Activated CD8-positive, alpha-beta memory T cell treated with anti-CD3 and anti-CD28 coated beads, Interleukin-2, amount 50 U/mL, for 24 hours (primary cell): Measurements from ENCODE around the gene TMEM270.

ENCODE experiments used
- DNase-seq: peaks from one replicate; pipeline ENCODE4 v3.0.0-alpha.2; 2020; ENCODE audit errors: extremely low read depth

Gene TMEM270

DNA sequence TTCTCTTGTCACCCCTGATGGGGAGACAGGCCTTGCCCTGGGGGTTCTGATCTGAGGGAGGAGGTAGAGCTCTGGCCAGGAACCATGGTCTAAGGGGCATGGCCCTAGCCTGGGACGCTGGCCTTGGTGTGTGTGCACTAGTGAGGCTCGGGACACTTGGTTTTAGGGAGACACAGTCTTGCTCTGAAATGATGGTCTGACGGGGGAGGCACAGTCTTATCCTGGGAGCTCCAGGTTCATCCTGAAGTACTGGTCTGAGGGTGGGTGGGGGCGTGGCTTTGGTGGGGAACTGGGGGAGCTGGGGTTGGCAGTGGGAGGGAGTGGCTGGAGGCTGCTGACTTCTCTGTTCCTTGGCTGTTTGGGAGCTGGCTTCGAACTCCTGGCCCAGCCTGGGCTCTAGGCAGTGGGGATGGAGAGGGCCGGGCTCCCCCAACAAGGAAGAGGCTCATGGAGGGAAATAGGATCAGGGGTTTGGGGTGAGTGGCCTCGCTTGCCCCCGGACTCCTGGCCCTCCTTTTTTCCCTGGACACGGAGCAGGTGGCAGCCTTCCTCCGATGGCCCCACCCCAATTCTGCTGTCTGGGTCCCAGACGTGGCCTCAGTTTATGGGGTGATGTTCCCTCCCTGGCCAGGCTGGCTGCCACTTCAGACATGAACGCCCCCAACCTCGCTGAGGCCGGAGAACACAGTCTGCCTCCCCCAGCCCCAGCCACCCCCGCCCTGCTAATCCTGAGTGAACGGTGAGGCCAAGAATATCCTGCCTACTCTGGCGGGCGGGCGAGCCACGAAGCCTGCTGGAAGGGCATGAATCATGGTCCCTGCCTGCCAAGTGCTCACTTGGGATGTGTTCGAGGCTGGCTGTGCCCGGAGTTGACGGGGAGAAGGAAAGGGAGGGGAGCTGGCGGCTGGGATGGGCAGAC lies 43.5 kb downstream of the TMEM270 start:
- no peak for DNase-seq

DNA sequence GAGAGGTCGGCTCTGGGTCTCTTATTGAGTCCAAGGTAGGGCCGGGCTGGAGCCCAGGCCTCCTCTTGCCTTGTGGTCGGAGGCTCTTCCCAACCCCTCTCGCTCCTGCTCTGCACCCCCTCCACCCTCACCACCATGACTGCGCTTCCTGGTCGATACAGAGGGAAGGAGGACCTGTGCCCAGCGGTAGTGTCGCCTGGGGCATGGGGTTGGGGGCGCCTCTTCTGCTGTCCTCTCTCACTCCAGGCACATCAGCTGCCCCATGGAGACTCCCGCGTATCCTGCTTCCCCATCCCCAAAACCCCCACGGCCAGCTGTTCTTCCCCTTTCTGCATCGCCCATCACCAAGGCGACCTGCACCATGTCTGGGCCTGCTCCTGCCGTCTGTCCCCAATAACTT lies 44.4 kb downstream of the TMEM270 start:
- no peak for DNase-seq

DNA sequence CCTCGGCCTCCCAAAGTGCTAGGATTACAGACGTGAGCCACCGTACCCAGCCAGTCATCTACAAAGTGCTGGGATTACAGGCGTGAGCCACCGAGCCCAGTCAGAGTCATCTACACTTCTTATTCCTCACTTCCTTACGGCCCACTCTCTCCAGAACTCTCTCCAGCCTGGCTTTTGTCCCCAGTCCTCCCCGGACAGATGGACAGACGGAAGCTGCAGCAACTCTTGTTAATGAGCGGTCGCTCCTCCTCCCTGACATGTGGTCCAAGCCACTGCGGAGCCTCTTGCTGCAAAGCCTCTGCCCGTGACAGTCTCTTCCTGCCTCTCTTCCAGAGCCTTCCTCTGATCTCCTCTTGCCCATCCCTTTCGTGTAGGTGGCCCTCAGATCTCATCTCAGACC lies 45.9 kb downstream of the TMEM270 start:
- DNase-seq = no peak

DNA sequence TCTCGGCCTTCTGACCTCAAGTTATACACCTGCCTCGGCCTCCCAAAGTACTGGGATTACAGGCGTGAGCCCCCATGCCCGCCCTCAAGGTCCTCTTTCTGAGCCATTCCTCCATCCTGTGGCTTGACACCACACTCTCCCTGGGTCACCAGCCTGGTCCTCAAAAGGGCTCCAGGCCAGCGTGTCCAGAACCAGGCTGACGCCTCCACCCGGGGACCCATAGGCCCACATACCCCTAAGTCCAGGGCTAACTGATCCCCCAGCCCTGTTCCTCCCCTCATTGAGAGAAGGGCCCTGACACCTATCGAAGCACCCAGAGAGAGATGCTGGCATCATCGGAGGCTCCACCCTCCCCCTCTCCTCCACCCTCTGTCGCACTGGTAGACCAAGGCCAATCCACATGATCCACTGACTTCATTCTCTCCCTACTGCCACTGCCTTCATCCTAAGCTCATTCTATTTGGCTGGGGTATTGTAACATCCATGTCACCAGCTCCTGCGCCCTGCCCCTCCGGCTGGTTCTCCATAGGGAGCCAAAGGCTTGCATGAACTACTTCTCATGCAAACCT lies 46.7 kb downstream of the TMEM270 start:
- DNase-seq = no peak

DNA sequence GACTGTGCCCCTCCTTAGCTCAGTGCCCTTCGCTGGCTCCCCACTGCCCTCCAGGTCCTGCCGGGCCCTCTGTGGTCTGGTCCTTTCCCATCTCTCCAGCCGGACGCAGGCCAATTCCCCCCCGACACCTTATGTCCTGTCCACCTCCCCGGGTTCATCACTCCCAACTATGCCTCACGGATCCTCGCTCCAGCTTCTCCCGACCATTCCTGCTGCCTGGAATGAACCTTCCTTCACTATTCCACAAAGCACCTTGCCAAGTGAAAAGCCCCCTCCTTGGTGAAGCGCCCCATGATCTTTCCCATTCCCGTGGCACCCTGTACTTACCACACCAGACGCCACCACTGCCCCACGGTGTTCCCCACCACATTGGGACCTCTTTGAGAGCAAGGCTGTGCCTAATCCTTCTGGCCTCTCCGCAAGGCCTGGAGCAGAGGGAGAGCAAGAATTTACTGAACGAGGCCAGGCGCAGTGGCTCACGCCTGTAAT lies 47.2 kb downstream of the TMEM270 start:
- no peak for DNase-seq

DNA sequence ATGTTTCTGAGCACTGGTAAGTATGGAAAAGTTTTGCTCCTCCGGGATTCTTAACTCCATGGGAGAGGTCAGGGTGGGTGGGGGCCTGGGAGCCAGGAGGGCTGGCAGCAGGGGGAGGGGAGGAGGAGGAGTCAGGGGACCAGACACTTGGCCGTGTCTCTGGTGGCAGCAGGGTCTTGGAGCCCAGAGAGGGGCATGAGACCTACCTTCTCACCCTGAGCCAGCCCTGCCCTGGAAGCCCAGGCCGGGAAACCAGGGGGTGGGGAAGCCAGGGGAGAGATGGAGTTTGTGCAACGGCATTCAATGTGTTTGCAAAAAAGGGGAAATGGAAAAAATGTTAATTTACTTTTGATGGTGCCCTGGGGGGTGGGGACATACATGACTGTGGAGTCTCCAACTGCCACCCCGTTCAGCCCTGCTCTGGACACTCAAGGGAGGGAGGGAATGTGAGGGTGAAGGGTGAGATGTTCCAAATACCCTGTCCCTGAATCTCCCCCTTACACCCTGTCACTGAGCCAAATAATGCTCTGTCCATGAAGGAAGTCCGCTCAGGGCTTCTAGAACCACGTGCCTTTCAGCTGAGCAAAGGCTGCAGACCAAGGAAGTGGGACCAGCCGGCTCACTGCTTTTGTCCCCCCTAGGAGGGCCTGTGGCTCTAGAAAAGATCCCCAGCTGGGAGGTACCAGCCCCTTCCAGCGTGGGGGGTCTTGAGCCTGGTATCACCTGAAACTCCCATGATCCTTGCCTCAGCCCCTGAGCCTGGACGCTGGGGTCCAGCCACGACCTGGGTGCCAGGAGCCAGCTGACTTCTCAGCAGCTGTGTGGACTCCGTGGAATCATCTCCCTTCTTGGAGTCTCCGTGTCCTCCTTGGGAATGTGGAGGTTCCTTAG lies 48.3 kb downstream of the TMEM270 start:
- no peak for DNase-seq

DNA sequence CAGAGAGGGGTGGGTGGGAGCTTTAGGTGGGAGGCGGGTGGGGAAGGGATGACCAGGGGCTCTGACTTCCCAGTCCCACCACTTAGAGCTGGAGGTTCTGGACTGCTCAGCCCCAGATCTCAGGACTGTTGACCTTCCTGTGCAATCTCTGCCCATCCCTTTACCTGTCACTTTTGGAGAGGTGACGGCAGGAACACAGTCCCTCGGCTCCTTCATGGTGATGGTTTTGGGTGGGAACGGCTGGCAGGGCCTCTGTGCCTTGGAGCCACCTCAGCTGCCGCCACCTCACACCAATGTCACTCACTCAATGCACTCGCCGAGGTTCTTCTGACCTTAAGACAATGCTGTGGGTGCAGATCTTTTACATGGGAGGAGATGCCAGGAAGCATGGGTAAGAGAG lies 49.0 kb downstream of the TMEM270 start:
- no peak for DNase-seq

DNA sequence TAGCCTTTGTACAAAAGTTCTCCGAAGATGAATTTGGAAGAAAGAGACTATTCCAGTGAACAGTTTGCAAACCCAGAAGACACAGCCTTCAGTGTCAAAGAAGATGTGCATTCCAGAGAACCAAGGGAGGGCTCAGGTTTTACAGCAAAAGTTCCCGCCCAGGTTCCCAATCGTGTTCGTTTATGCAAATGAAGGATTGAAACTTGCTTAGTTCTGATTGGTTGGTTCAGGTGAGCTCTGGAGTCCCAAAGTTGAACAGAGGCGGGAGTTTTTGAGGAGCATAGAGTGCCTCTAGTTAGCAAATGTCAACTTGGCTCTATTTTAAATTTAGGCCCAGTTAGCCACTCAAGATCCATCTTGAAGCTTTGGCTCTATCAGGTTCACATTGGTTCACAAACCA lies 51.3 kb downstream of the TMEM270 start:
- DNase-seq = no peak
